Measurements from ENCODE around the gene ORAI1. TPM values are rescaled to one million over a fixed set of nuclear protein-coding genes. Genes with fewer than 3 reads are reported as not detected.

The ORAI1 gene
- total RNA-seq, 2 experiments from 2014 or later = 39.7 to 42.3 TPM

DNA sequence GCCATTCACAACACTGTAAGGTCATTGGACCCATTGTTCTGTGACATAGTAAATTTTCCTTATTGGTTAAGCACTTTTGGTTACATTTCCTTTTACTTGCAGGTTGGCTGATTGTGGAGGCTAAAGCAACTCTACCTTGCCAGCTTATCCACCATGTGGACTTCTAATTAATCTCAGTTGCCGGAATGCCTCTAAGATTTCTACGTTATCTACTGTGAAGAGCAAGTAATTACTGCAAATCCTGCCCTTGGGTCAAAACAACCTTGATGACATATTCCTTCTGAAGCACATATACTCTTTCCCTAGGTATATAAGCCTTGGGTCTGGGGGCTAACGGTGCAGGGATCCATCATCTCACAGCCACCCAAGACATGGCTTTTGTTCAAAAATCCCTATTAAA is 62.6 kb downstream of the ORAI1 start:
- Histone ChIP-seq H3K27ac (ENCODE audit: low read depth in 1 of 2, low read length in 2 of 2) (no peak overlapping the region), H3K9me3 (ENCODE audit: control insufficient read depth in 1 of 2, insufficient read depth in 1 of 2, low read length in 2 of 2) (no peaks in the 10 kb centered on the region), H3K27me3 (ENCODE audit: control insufficient read depth in 1 of 2, insufficient read depth in 2 of 2, low read length in 2 of 2) (no peaks in the 10 kb centered on the region), H3K4me1 (ENCODE audit: insufficient read depth, low read length) (peaks cover 14% of the 10 kb centered on the region), H3K36me3 (ENCODE audit: insufficient read depth, low read length) (no peaks in the 10 kb centered on the region), H3K4me3 (ENCODE audit: low read length) (no peak overlapping the region)
- H3K27me3 Mint-ChIP-seq = no peaks in the 10 kb centered on the region
- ATAC-seq (ENCODE audit: poor library complexity) = no peak
- H3K4me3 Mint-ChIP-seq = no peak overlapping the region
- H3K9me3 Mint-ChIP-seq = no peaks in the 10 kb centered on the region
- peaks cover 12% of the 10 kb centered on the region for H3K4me1 Mint-ChIP-seq (ENCODE audit: low read depth)
- DNase-seq = no peak
- intact Hi-C loops (cut with DNase I, micrococcal nuclease) = no loop called here
- POLR2A ChIA-PET = no interaction called here
- no peaks in the 10 kb centered on the region for H3K36me3 Mint-ChIP-seq (ENCODE audit: low read depth)
- CTCF ChIA-PET = no interaction called here
- TF ChIP-seq, protein P1, sequence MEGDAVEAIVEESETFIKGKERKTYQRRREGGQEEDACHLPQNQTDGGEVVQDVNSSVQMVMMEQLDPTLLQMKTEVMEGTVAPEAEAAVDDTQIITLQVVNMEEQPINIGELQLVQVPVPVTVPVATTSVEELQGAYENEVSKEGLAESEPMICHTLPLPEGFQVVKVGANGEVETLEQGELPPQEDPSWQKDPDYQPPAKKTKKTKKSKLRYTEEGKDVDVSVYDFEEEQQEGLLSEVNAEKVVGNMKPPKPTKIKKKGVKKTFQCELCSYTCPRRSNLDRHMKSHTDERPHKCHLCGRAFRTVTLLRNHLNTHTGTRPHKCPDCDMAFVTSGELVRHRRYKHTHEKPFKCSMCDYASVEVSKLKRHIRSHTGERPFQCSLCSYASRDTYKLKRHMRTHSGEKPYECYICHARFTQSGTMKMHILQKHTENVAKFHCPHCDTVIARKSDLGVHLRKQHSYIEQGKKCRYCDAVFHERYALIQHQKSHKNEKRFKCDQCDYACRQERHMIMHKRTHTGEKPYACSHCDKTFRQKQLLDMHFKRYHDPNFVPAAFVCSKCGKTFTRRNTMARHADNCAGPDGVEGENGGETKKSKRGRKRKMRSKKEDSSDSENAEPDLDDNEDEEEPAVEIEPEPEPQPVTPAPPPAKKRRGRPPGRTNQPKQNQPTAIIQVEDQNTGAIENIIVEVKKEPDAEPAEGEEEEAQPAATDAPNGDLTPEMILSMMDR (IDR thresholded peaks at IDR 0.05) = no peak
- no peak overlapping the region for H3K27ac Mint-ChIP-seq

DNA sequence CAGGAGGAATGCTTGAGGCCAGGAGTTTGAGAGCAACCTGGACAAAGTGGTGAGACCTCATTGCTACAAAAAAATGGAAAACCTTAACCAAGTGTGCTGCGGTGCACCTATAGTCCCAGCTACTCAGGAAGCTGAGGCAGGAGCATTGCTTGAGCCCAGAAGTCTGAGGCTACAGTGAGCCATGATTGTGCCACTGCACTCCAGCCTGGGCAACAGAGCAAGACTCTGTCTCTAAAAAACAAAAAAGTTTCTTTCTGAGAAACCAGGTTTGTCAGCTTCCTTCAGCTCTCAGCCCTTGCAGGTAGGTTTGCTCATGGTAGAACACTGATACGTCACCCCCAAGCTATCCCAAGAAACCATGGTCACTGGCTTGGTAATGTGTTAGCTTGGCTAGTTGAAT is 63.1 kb downstream of the ORAI1 start:
- Mint-ChIP-seq H3K36me3 (ENCODE audit: low read depth) (no peaks in the 10 kb centered on the region), H3K4me1 (ENCODE audit: low read depth) (peaks cover 12% of the 10 kb centered on the region), H3K27ac (no peak overlapping the region), H3K4me3 (no peak overlapping the region), H3K27me3 (no peaks in the 10 kb centered on the region), H3K9me3 (no peaks in the 10 kb centered on the region)
- CTCF ChIA-PET = interaction anchor here (0.7 kb wide), 1 partner anchor 105 kb away, joined by 4 read pairs; no protein-coding TSS in a partner anchor
- no peak overlapping the region for H3K4me3 ChIP-seq (ENCODE audit: low read length)
- TF ChIP-seq, protein P1 (IDR thresholded peaks at IDR 0.05) = no peak
- no peak for DNase-seq
- no peak for ATAC-seq (ENCODE audit: poor library complexity)
- H3K27me3 ChIP-seq (ENCODE audit: control insufficient read depth in 1 of 2, insufficient read depth in 2 of 2, low read length in 2 of 2) = no peaks in the 10 kb centered on the region
- peaks cover 14% of the 10 kb centered on the region for H3K4me1 ChIP-seq (ENCODE audit: insufficient read depth, low read length)
- no peaks in the 10 kb centered on the region for H3K36me3 ChIP-seq (ENCODE audit: insufficient read depth, low read length)
- H3K9me3 ChIP-seq (ENCODE audit: control insufficient read depth in 1 of 2, insufficient read depth in 1 of 2, low read length in 2 of 2) = no peaks in the 10 kb centered on the region
- no peak overlapping the region for H3K27ac ChIP-seq (ENCODE audit: low read depth in 1 of 2, low read length in 2 of 2)
- intact Hi-C loops (cut with DNase I, micrococcal nuclease) = no loop called here
- POLR2A ChIA-PET = no interaction called here

Other genes starting within 250 kb of the ORAI1 start
- gene RNF34, start 226.4 kb upstream of the ORAI1 start, total RNA-seq = 10 to 100 TPM; 60.6 to 63.1 TPM
- gene KDM2B, start 45.5 kb upstream of the ORAI1 start, total RNA-seq = 10 to 100 TPM; 60.4 to 62.6 TPM
- gene MORN3, start 43.1 kb downstream of the ORAI1 start, total RNA-seq = 10 to 100 TPM in 1 of 2 experiments, 1 to 10 TPM in 1; 9.8 to 11.9 TPM
- 1 to 10 TPM; 7.3 to 7.7 TPM for gene TMEM120B, start 86.2 kb downstream of the ORAI1 start, total RNA-seq
- gene RHOF, start 167.2 kb downstream of the ORAI1 start, total RNA-seq = 100 to 1,000 TPM; 155 to 164 TPM
- 100 to 1,000 TPM; 146 to 151 TPM for gene SETD1B, start 177.5 kb downstream of the ORAI1 start, total RNA-seq
- gene HPD, start 232.3 kb downstream of the ORAI1 start, total RNA-seq = not detected

Data from CD4-positive, alpha-beta T cell (primary cell).